Measurements from ENCODE around the gene BEST3.

GRCh38 chr12:69703146-69703642, 4.1 kb upstream of the BEST3 start:
- TF ChIP-seq E2F4 (CRISPR knock-in tag; IDR thresholded peaks at IDR 0.05; ENCODE audit: borderline replicate concordance, low read depth) (no peak), CTCF (IDR thresholded peaks at IDR 0.05) (no peak), FOXJ3 (CRISPR knock-in tag; IDR thresholded peaks at IDR 0.05; ENCODE audit: borderline replicate concordance) (no peak), CREB1 (CRISPR knock-in tag; IDR thresholded peaks at IDR 0.05) (no peak), TEAD4 (CRISPR knock-in tag; IDR thresholded peaks at IDR 0.05) (no peak), KAT7 (CRISPR knock-in tag; IDR thresholded peaks at IDR 0.05; ENCODE audit: borderline replicate concordance) (no peak)
- TF ChIP-seq, protein P1, sequence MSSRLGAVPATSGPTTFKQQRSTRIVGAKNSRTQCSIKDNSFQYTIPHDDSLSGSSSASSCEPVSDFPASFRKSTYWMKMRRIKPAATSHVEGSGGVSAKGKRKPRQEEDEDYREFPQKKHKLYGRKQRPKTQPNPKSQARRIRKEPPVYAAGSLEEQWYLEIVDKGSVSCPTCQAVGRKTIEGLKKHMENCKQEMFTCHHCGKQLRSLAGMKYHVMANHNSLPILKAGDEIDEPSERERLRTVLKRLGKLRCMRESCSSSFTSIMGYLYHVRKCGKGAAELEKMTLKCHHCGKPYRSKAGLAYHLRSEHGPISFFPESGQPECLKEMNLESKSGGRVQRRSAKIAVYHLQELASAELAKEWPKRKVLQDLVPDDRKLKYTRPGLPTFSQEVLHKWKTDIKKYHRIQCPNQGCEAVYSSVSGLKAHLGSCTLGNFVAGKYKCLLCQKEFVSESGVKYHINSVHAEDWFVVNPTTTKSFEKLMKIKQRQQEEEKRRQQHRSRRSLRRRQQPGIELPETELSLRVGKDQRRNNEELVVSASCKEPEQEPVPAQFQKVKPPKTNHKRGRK (CRISPR knock-in tag; IDR thresholded peaks at IDR 0.05; ENCODE audit: borderline replicate concordance), result no peak
- TF ChIP-seq, protein P2, sequence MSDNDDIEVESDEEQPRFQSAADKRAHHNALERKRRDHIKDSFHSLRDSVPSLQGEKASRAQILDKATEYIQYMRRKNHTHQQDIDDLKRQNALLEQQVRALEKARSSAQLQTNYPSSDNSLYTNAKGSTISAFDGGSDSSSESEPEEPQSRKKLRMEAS (CRISPR knock-in tag; IDR thresholded peaks at IDR 0.05), result no peak
- TF ChIP-seq, protein P3, sequence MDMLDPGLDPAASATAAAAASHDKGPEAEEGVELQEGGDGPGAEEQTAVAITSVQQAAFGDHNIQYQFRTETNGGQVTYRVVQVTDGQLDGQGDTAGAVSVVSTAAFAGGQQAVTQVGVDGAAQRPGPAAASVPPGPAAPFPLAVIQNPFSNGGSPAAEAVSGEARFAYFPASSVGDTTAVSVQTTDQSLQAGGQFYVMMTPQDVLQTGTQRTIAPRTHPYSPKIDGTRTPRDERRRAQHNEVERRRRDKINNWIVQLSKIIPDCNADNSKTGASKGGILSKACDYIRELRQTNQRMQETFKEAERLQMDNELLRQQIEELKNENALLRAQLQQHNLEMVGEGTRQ (CRISPR knock-in tag; IDR thresholded peaks at IDR 0.05), result no peak

Data from WTC11 (cell line).